GM21360 (cell line): Measurements from ENCODE around the gene CHI3L1.
"Not testable (repeated sequence)": the region's sequence is repeated elsewhere in the genome, so short reads cannot be mapped to it uniquely, and the experiment has no call there.

Experiments
- ATAC-seq: cut with Tn5 transposase; IDR thresholded peaks from one replicate; pipeline ENCODE4 v1.9.1; 2021; ENCODE audit warnings: mild to moderate bottlenecking, moderate library complexity; ENCODE audit not compliant: unreplicated experiment

Gene CHI3L1

DNA sequence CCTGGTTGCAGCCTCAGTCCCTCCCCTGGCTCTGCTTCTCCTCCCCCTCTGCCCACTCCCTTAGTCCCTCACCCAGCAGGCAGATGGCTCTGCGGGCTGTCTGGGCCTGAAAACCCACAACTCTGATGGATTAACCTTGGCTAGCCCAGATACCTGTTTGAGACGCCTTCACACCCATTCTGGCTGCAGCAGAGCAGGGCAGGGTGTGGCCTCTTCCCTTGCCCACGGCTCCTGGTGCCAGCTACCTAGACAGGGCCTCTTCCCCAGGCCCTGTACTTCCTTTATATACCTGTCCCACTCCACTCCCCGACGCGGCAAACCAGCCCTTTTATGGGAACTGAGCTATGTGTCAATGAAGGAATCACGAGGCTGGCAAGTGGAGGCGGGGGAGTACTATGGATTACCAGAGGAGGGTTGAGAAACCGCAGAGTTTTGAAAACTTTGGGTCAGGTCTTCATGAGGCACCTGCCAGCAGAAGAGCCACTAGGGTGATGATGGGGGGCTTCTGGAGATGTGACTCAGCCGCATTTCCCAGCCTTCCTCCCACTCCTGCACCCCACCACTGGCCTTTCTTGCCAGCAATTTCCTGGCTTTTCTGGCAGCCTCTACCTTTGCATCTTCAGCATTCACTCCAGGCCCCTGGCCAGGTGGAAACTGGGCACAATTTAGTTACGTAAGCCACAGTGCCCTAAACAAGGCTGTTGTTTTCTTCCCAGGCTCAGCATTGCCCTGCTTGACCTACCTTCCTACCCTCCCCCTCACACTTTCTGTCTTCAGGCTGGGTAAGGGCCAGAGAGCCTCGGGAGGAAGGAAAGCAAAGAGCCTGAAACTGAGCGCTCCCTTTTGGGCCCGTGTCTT lies at the start of gene CHI3L1:
TSS of gene CHI3L1 (minus strand) at position 259 of the 858 bp plus-strand sequence. CDS start at position 178, 81 bp downstream.
- no peak for ATAC-seq

GRCh38 chr1:203234901-203235300 lies 48.4 kb upstream of the CHI3L1 start:
- not testable (repeated sequence) for ATAC-seq

GRCh38 chr1:203229471-203230135 lies 43.1 kb upstream of the CHI3L1 start, which contains the start of gene CHIT1:
TSS of gene CHIT1 (minus strand) at chr1:203229673. CDS start at chr1:203229636, 37 bp downstream.
- no peak for ATAC-seq

DNA sequence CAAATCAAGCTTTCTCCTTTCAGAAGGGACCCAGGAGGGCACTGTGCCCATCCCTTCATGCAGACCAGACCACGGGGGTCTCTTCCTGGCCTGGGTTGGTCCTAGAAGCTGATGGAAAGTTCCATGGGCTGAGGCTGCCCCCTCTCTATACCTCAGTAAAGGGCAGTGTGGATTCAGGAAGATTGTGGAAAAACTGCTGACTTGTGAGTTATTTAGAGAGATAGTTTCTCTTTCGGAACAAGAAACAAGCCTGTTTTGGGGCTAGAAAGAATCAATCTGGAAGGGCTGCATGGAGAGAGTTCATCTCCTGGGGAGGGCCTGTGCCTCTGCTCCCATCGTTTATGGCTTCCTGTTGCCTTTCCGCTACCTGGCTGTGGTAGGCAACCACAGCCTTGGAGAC lies 42.2 kb upstream of the CHI3L1 start:
- no peak for ATAC-seq

GRCh38 chr1:203227371-203228083 lies 41.0 kb upstream of the CHI3L1 start:
- no peak for ATAC-seq

DNA sequence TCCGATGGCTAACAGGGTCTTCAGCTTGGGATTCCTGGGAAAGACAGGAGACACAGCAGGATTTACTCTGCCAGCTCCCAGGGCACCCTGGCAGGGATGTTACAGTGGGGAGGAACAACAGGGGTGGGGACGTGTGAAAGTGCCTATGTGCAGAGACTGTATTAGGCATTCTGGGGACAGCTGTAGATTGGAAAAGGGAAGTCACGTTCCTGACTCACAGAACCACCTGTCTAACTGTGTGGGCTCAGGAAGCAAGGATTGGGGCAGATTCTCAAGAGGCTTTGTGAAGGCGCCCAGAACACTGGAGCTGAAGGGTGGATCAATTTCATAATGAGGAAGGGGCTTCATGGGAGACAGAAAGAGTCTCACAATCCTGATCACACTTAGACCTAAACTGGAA lies 38.6 kb upstream of the CHI3L1 start:
- ATAC-seq: no peak

- no peak for ATAC-seq
Measured at GRCh38 chr1:203223012-203223775, 36.7 kb upstream of the CHI3L1 start.

GRCh38 chr1:203219934-203220333 lies 33.4 kb upstream of the CHI3L1 start:
- no peak for ATAC-seq

DNA sequence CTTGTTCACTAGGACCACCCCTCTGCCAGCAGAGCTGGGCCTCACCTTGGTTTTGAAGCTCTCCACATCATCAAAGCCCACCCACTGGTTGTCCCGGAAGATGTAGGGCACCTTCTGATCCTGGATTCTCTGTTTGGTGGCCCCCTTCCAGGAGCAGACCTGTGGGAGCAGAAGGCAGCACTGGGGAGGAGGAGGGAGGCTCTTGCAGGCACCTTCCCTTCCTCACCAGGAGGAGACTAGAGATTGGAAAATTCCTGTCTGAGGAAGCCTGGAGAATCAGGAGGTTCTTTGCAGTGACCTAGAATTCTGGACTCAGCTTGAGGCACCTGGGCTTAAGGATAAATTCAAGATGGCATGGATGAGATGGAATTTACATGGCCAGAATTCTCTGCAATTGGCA lies 32.7 kb upstream of the CHI3L1 start:
- ATAC-seq: no peak

DNA sequence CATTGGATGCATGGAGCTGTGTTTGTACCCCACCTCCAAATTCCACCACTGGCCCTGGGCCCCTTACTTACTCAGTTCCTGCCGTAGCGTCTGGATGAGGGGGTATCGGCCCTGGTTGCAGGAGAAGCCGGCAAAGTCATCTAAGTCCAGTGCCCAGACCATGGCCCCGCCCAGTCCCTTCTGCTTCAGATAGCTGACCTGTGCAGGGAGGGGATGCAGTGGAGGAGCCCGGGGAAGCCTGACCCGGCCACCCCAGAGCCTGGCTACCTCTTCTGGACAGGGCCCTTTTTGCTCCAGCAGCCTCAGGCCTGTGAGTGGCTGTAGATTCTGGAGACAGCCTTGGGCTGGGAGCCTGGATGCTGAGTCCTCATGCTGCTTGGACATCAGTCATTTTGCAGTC lies 31.2 kb upstream of the CHI3L1 start:
- ATAC-seq: no peak

DNA sequence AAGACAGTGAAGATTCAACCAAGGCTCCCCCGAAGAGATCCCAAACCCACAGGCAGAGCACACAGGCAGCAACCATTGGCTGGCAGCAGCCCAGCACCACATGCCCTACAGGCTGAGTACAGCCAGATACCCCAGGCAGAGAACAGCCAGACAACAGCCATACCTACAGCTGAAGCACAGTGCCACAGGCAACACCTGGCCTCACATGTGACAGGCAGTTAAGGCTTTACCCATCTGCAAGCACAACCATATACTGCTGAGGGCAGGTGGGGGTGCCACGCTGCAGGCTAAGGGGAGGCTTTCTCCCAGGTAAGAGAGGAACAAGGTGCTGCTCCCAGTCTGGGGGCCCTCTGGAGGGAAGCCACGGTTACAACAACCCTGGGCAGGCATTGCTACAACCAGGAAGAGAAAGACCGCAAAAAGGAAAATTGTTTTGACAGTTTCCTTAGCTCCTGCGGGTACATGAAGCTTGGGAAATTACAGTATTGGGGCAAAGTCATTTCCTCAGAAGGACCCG lies 30.7 kb upstream of the CHI3L1 start:
- no peak for ATAC-seq

DNA sequence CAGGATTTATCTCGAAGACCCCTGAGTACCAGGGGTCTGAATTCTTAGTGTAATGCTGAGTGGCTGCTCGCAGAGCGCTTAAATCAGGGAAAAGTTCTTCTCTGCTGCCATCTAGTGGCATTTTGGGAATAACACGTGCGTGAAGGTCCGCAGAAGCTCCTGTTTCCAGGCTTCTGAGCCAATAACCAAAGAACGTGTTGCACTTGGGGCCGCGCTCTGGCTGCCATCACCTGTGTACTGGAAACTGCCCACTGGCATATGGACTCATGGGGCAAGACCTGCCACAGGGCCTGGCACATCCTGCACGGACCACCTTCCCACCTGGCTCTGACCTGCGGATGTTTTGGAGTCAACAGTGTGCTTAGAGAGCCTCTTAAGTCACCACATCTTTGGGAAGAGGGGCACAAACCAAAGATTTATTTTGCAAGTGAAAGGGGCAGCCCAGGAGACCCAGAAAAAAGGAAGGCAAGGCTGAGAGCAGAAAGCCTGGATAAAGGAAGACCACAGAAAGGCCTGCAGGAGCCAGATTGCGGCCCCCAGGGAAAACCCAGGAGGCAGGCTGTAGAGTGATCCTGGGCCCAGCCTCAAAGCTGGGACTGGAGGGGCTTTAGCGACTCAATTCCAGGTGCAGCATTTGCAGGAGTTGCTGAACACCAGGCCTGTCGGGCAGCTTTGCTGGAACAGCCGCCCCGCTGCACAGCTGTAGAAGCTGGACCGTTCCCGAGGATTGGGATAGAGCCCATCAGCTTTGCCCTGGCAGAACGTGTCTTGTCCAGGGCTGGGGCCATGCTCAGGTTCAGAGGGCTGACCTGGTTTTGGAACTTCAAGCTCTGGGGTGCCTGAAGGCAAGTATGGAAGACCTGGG lies 30.0 kb upstream of the CHI3L1 start:
- no peak for ATAC-seq

- no peak for ATAC-seq
Measured at GRCh38 chr1:203215573-203215972, 29.1 kb upstream of the CHI3L1 start.

GRCh38 chr1:203214871-203215270 lies 28.4 kb upstream of the CHI3L1 start:
- ATAC-seq: no peak

DNA sequence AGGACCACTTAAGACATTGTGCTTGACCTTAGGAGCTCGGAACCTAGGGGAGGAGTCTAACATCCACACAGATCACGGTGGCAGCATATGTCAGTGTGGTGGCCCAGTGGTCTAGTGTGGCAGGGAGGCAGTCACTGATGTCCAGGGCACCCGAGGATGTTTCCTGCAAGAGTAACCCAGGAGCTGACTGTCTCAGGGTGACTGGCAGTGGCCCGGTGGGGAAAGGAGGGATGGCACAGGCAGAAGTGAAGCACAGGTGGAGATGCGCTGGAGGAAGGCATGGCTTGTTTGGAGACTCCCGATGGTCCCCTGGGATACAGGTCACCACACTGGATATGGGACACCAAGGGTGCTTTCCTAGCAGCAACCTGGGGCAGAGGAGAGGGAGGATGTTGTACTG lies 26.6 kb upstream of the CHI3L1 start:
- ATAC-seq: no peak

GRCh38 chr1:203211812-203212211 lies 25.3 kb upstream of the CHI3L1 start:
- ATAC-seq: no peak

- ATAC-seq: no peak
Measured at GRCh38 chr1:203210988-203211387, 24.5 kb upstream of the CHI3L1 start.

DNA sequence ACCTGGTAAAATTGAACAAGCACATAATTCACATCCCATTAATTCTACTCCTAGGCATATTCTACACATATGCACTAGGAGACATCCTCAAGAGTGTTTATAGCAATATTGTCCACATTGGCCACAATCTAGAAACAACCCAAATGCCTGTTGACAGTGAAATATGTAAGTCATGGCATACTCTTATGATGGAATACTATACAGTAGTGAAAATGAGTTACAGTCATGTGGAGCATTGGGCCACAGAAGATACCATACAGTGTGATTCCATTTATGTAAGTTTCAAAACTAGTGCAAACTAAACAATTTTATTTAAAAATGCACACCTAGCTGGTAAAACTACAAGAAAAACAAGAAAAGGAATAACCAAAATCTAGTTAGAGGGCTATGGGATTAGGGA lies 23.8 kb upstream of the CHI3L1 start:
- ATAC-seq: no peak

DNA sequence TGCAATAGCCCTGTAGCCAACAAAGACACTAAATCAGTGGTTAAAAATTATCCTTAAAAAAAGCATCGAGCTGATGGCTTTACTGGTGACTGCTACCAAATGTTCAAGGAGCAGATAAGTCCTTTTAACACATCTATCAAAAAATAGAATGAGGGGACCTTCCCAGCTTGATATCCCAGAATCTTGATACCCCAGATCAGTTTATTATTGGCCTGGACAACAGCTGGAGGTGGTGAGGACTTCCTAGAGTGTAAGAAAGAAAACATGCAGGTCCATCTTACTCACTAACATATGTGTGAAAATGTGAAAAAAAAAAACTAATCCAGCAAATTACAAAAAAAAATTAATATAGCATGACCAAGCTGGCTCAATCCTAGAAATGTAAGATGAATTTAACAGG lies 21.7 kb upstream of the CHI3L1 start:
- ATAC-seq: no peak

GRCh38 chr1:203207751-203208150 lies 21.2 kb upstream of the CHI3L1 start:
- ATAC-seq: no peak
